MM.1S (cell line): ENCODE measurements around the gene C16orf89.

Experiments
- DNase-seq: peaks from one replicate; pipeline ENCODE4 v3.0.0-alpha.2; 2015
- H2AFZ ChIP-seq: fragments of 300-600 bp; sonication (generic); 2 replicates; pipeline ENCODE4 v1.6.0; 2016; ENCODE audit warnings: antibody characterized with exemption, low read length
- H3F3A ChIP-seq: fragments of 300-600 bp; sonication (generic); 2 replicates; pipeline ENCODE4 v1.6.1; 2016; ENCODE audit warnings: mild to moderate bottlenecking, antibody characterized with exemption, low read length, moderate library complexity, mixed read lengths; ENCODE audit not compliant: insufficient read depth
- H3K27ac ChIP-seq: fragments of 300-600 bp; sonication (generic); 2 replicates; pipeline ENCODE4 v1.5.1; 2016; ENCODE audit warnings: mild to moderate bottlenecking, low read length
- H3K27me3 ChIP-seq: fragments of 300-600 bp; sonication (generic); replicated peaks from 2 replicates; pipeline ENCODE4 v1.6.0; 2016; ENCODE audit warnings: low read length; ENCODE audit not compliant: insufficient read depth
- H3K36me3 ChIP-seq: fragments of 300-600 bp; sonication (generic); replicated peaks from 2 replicates; pipeline ENCODE4 v1.6.1; 2016; ENCODE audit warnings: mild to moderate bottlenecking, low read length, mixed read lengths; ENCODE audit not compliant: insufficient read depth
- H3K4me1 ChIP-seq: fragments of 300-600 bp; sonication (generic); 2 replicates; pipeline ENCODE4 v1.6.1; 2016; ENCODE audit warnings: low read length, mixed read lengths
- H3K4me2 ChIP-seq: fragments of 300-600 bp; sonication (generic); 2 replicates; pipeline ENCODE4 v1.6.0; 2016; ENCODE audit warnings: low read depth, low read length
- H3K4me3 ChIP-seq: fragments of 300-600 bp; sonication (generic); 2 replicates; pipeline ENCODE4 v1.5.1; 2016; ENCODE audit warnings: low read length, mixed read lengths
- H3K79me2 ChIP-seq: fragments of 300-600 bp; sonication (generic); 2 replicates; pipeline ENCODE4 v1.6.1; 2016; ENCODE audit warnings: mixed run types, low read length, mixed read lengths
- H3K9ac ChIP-seq: fragments of 300-600 bp; sonication (generic); 2 replicates; pipeline ENCODE4 v1.6.1; 2016; ENCODE audit warnings: low read length, mixed read lengths
- H3K9me2 ChIP-seq: fragments of 300-600 bp; sonication (generic); replicated peaks from 2 replicates; pipeline ENCODE4 v1.6.1; 2016; ENCODE audit warnings: mild to moderate bottlenecking, low read length, mixed read lengths; ENCODE audit not compliant: insufficient read depth
- H3K9me3 ChIP-seq: fragments of 300-600 bp; sonication (generic); replicated peaks from 2 replicates; pipeline ENCODE4 v1.6.1; 2016; ENCODE audit warnings: mild to moderate bottlenecking, low read length, mixed read lengths; ENCODE audit not compliant: insufficient read depth
- H4K20me1 ChIP-seq: fragments of 300-600 bp; sonication (generic); 2 replicates; pipeline ENCODE4 v1.6.1; 2016; ENCODE audit warnings: mild to moderate bottlenecking, low read length, moderate library complexity, mixed read lengths; ENCODE audit not compliant: insufficient read depth
- EZH2 ChIP-seq: fragments of 300-600 bp; sonication (generic); optimal IDR thresholded peaks from 2 replicates; pipeline ENCODE3; 2017; ENCODE audit warnings: low read depth, mild to moderate bottlenecking, antibody characterized with exemption, low read length, mixed read lengths
- EZH2phosphoT487 ChIP-seq: fragments of 300-600 bp; sonication (generic); IDR thresholded peaks from 2 replicates; pipeline ENCODE4 v1.6.1; 2018; ENCODE audit warnings: antibody characterized with exemption, low read length
- TF ChIP-seq, protein P1 (sequence below): fragments of 300-600 bp; sonication (generic); IDR thresholded peaks from 2 replicates; pipeline ENCODE4 v1.5.1; 2016; ENCODE audit warnings: antibody characterized with exemption, low read length, mixed read lengths

The C16orf89 gene

GRCh38 chr16:5015351-5015750 lies 50.4 kb downstream of the C16orf89 start:
- H3K4me3 ChIP-seq, result no peak overlapping the region
- no peaks in the 10 kb centered on the region for H3K9me3 ChIP-seq
- no peak overlapping the region; the same call in 1 of the 2 replicates for H3K4me2 ChIP-seq
- TF ChIP-seq, protein P1, sequence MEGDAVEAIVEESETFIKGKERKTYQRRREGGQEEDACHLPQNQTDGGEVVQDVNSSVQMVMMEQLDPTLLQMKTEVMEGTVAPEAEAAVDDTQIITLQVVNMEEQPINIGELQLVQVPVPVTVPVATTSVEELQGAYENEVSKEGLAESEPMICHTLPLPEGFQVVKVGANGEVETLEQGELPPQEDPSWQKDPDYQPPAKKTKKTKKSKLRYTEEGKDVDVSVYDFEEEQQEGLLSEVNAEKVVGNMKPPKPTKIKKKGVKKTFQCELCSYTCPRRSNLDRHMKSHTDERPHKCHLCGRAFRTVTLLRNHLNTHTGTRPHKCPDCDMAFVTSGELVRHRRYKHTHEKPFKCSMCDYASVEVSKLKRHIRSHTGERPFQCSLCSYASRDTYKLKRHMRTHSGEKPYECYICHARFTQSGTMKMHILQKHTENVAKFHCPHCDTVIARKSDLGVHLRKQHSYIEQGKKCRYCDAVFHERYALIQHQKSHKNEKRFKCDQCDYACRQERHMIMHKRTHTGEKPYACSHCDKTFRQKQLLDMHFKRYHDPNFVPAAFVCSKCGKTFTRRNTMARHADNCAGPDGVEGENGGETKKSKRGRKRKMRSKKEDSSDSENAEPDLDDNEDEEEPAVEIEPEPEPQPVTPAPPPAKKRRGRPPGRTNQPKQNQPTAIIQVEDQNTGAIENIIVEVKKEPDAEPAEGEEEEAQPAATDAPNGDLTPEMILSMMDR, result no peak
- TF ChIP-seq EZH2 (no peak), EZH2phosphoT487 (no peak)
- no peaks in the 10 kb centered on the region for H4K20me1 ChIP-seq
- no peaks in the 10 kb centered on the region for H3F3A ChIP-seq
- H3K9ac ChIP-seq, result no peak overlapping the region
- H3K36me3 ChIP-seq, result no peaks in the 10 kb centered on the region
- H3K27ac ChIP-seq, result no peak overlapping the region
- H3K79me2 ChIP-seq, result no peaks in the 10 kb centered on the region
- no peaks in the 10 kb centered on the region for H3K9me2 ChIP-seq
- DNase-seq, result no peak
- H3K27me3 ChIP-seq, result peaks cover 69% of the 10 kb centered on the region
- H3K4me1 ChIP-seq, result no peaks in the 10 kb centered on the region
- H2AFZ ChIP-seq, result no peak overlapping the region

DNA sequence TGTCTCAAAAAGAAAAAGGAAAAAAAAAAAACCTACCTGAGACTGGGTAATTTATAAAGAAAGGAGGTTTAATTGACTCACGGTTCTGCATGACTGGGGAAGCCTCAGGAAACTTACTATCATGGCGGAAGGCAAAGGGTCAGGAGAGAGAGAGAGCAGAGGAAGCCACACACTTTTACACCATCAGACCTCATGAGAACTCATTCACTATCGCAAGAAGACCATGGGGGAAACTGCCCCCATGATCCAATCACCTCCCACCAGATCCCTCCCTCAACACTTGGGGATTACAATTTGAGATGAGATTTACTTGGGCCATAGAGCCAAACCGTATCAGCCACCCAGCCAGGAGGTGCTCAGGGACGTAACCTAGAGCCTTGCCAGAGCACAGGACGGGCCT lies 52.9 kb downstream of the C16orf89 start:
- Histone ChIP-seq H3K9me2 (no peaks in the 10 kb centered on the region), H2AFZ (no peak overlapping the region), H3K27me3 (peaks cover 69% of the 10 kb centered on the region), H3K9ac (no peak overlapping the region), H3K27ac (no peak overlapping the region), H3K36me3 (no peaks in the 10 kb centered on the region), H3F3A (no peaks in the 10 kb centered on the region), H3K4me1 (no peaks in the 10 kb centered on the region), H3K79me2 (no peaks in the 10 kb centered on the region), H4K20me1 (no peaks in the 10 kb centered on the region), H3K9me3 (no peaks in the 10 kb centered on the region), H3K4me3 (no peak overlapping the region), H3K4me2 (no peak overlapping the region)
- no peak for TF ChIP-seq EZH2phosphoT487
- no peak for TF ChIP-seq EZH2
- TF ChIP-seq, protein P1, result no peak
- no peak for DNase-seq

GRCh38 chr16:5011637-5012036 lies 54.1 kb downstream of the C16orf89 start:
- Histone ChIP-seq H3K4me1 (no peaks in the 10 kb centered on the region), H3K27ac (no peak overlapping the region), H3K9me3 (no peaks in the 10 kb centered on the region), H3K36me3 (no peaks in the 10 kb centered on the region), H2AFZ (no peak overlapping the region), H3K27me3 (peaks cover 63% of the 10 kb centered on the region), H3K9ac (no peak overlapping the region), H3K9me2 (no peaks in the 10 kb centered on the region), H3K79me2 (no peaks in the 10 kb centered on the region), H3K4me2 (no peak overlapping the region), H3K4me3 (no peak overlapping the region), H4K20me1 (no peaks in the 10 kb centered on the region), H3F3A (no peaks in the 10 kb centered on the region)
- DNase-seq, result no peak
- TF ChIP-seq EZH2phosphoT487, result no peak
- TF ChIP-seq, protein P1, result no peak
- TF ChIP-seq EZH2, result no peak
